Panc1 (cell line): ENCODE measurements around the gene MACROD2. TPM values are rescaled to one million over a fixed set of nuclear protein-coding genes. Genes with fewer than 3 reads are reported as not detected.

ENCODE experiments used
- ATAC-seq: fragments of 200-7000 bp; cut with Tn5 transposase; 2 replicates; pipeline ENCODE4 v1.9.1; 2020; ENCODE audit warnings: mild to moderate bottlenecking, moderate library complexity
- BruUV-seq: library from RNA; stranded (reverse); fragments of 400-500 nt; replicated peaks from 2 replicates; lab custom pipeline; 2021; lab: Mats Ljungman, UMichigan
- CTCF ChIA-PET: fragments of 300-600 bp; sonication (Branson Sonifier 250); formaldehyde crosslinking; loops from one replicate; lab custom pipeline; 2022; ENCODE audit warnings: antibody characterized with exemption; lab: Charles Lee
- POLR2A ChIA-PET: fragments of 300-600 bp; sonication (Branson Sonifier 250); formaldehyde crosslinking; loops from one replicate; lab custom pipeline; 2022; ENCODE audit warnings: antibody characterized with exemption; lab: Charles Lee
- DNase-seq: peaks from one replicate; pipeline ENCODE4 v3.0.0-alpha.2; 2010; ENCODE audit warnings: low read depth, low spot score
- H3K27ac ChIP-seq: 2 replicates; pipeline ENCODE4 v1.5.1; 2011; ENCODE audit warnings: mild to moderate bottlenecking, low read length, inconsistent platforms
- H3K27me3 ChIP-seq: fragments of 200-500 bp; sonication (Bioruptor generic); 2 replicates; pipeline ENCODE4 v1.6.0; 2014; ENCODE audit warnings: low read length, inconsistent platforms; ENCODE audit not compliant: control insufficient read depth, insufficient read depth
- H3K36me3 ChIP-seq: fragments of 200-500 bp; sonication (Bioruptor generic); 2 replicates; pipeline ENCODE4 v1.5.1; 2014; ENCODE audit warnings: inconsistent platforms, mild to moderate bottlenecking, low read length, moderate library complexity; ENCODE audit not compliant: control insufficient read depth, insufficient read depth
- H3K4me1 ChIP-seq: 2 replicates; pipeline ENCODE4 v1.5.1; 2011; ENCODE audit warnings: inconsistent platforms, mild to moderate bottlenecking, low read length, moderate library complexity; ENCODE audit not compliant: control insufficient read depth, insufficient read depth
- H3K4me3 ChIP-seq, 2 experiments: 2 replicates each; pipeline ENCODE4 v1.5.1; 2011 to 2012; ENCODE audit warnings: low read depth in 2 of 2, low read length in 2 of 2, mild to moderate bottlenecking in 2 of 2, inconsistent platforms in 1 of 2, moderate library complexity in 1 of 2
- H3K9me3 ChIP-seq: fragments of 200-500 bp; sonication (Bioruptor generic); 2 replicates; pipeline ENCODE4 v1.5.1; 2014; ENCODE audit warnings: low read depth, mild to moderate bottlenecking, inconsistent platforms, low read length, moderate library complexity; ENCODE audit not compliant: control insufficient read depth, insufficient read depth
- CTCF ChIP-seq: fragments of 450-650 bp; IDR thresholded peaks from 2 replicates; pipeline ENCODE4 v1.5.1; 2017; ENCODE audit warnings: mild to moderate bottlenecking
- POLR2AphosphoS5 ChIP-seq: IDR thresholded peaks from 2 replicates; pipeline ENCODE4 v1.6.1; 2012; ENCODE audit warnings: mild to moderate bottlenecking, low read depth, low read length, moderate library complexity
- REST ChIP-seq, 2 experiments: IDR thresholded peaks; 2 replicates each; pipeline ENCODE4 v1.6.1; 2011 to 2012; ENCODE audit warnings: low read depth in 2 of 2, control low read depth in 1 of 2, low read length in 1 of 2, mild to moderate bottlenecking in 1 of 2, moderate library complexity in 1 of 2; ENCODE audit not compliant: insufficient read depth in 1 of 2
- SIN3A ChIP-seq: IDR thresholded peaks from 2 replicates; pipeline ENCODE4 v1.6.1; 2012; ENCODE audit warnings: low read depth, mild to moderate bottlenecking, low read length, moderate library complexity, borderline replicate concordance; ENCODE audit not compliant: insufficient read depth
- TCF7L2 ChIP-seq: IDR thresholded peaks from 2 replicates; pipeline ENCODE4 v1.6.1; 2011; ENCODE audit warnings: mild to moderate bottlenecking, low read depth, low read length, inconsistent platforms
- in situ Hi-C: cut with HindIII; loops from 2 replicates; pipeline ENCODE4 v1.10.0; 2016; ENCODE audit warnings: low sequenced_read_pairs, low pct_unique_long_range_greater_than_20kb
- intact Hi-C: fragments of 100-400 bp; cut with micrococcal nuclease; formaldehyde crosslinking; loops from one replicate; pipeline ENCODE4 v1.10.0; 2022; ENCODE audit not compliant: unreplicated experiment
- total RNA-seq: library from RNA; stranded (reverse); gene quantifications from one replicate; pipeline ENCODE4 v1.2.1, GENCODE V29; 2021; ENCODE audit not compliant: unreplicated experiment

Gene MACROD2
- total RNA-seq, 1 experiment from 2014 or later = 1.2 TPM

GRCh38 chr20:15740046-15740775 is 1744.9 kb downstream of the MACROD2 start:
- no peak for ATAC-seq
- TF ChIP-seq POLR2AphosphoS5 = no peak
- no peak for TF ChIP-seq TCF7L2
- no peak for TF ChIP-seq REST (IDR thresholded peaks at IDR 0.05; ENCODE audit: insufficient read depth in 1 of 2, low read depth in 2 of 2, low read length in 1 of 2)
- TF ChIP-seq CTCF = no peak
- no peak for TF ChIP-seq SIN3A
- ChIA-PET CTCF (no interaction called here), POLR2A (no interaction called here)
- in situ Hi-C loops = no loop called here
- H3K4me1 ChIP-seq = no peaks in the 10 kb centered on the region
- no peak for DNase-seq
- H3K27me3 ChIP-seq = no peaks in the 10 kb centered on the region
- intact Hi-C loops = no loop called here
- no peaks in the 10 kb centered on the region for H3K9me3 ChIP-seq
- H3K36me3 ChIP-seq = no peaks in the 10 kb centered on the region
- no peak overlapping the region for H3K27ac ChIP-seq
- BruUV-seq = no TSS peak
- H3K4me3 ChIP-seq = no peak overlapping the region

- TF ChIP-seq SIN3A = no peak
- no peak for TF ChIP-seq REST (IDR thresholded peaks at IDR 0.05; ENCODE audit: insufficient read depth in 1 of 2, low read depth in 2 of 2, low read length in 1 of 2)
- TF ChIP-seq POLR2AphosphoS5 = no peak
- TF ChIP-seq CTCF = no peak
- TF ChIP-seq TCF7L2 = no peak
- no peak for DNase-seq
- Histone ChIP-seq H3K9me3 (no peaks in the 10 kb centered on the region), H3K27ac (no peak overlapping the region), H3K4me3 (no peak overlapping the region), H3K36me3 (no peaks in the 10 kb centered on the region), H3K27me3 (no peaks in the 10 kb centered on the region), H3K4me1 (no peaks in the 10 kb centered on the region)
- no peak for ATAC-seq
- ChIA-PET POLR2A (no interaction called here), CTCF (no interaction called here)
- intact Hi-C loops = no loop called here
- no TSS peak for BruUV-seq
- in situ Hi-C loops = no loop called here
Observed at GRCh38 chr20:15742087-15742486, 1746.8 kb downstream of the MACROD2 start.
